ENCODE data around the gene CCDC88C. TPM values are rescaled to one million over a fixed set of nuclear protein-coding genes. Genes with fewer than 3 reads are reported as not detected.

Gene CCDC88C
- polyA plus RNA-seq, 2 of the 4 experiments (the other 2 are of a cell fraction), result 2.9 to 3.7 TPM

GRCh38 chr14:91418387-91419043 is 895 bp upstream of the CCDC88C start (continued):
- no peak for TF ChIP-seq BHLHE40 (IDR thresholded peaks at IDR 0.05; ENCODE audit: low read depth, low read length)
- TF ChIP-seq HDAC2 (IDR thresholded peaks at IDR 0.05), result no peak
- TF ChIP-seq RAD21 (conservative IDR thresholded peaks at IDR 0.05 in 1 of 2, IDR thresholded peaks at IDR 0.05 in 1 of 2), result peak; percentile 74 to 77
- TF ChIP-seq PHF8 (IDR thresholded peaks at IDR 0.05; ENCODE audit: borderline replicate concordance, low read depth), result 0 out of 2 replicates have a peak, but pooled peaks have one; percentile 46
- no peak for TF ChIP-seq JUNB (IDR thresholded peaks at IDR 0.05)
- no peak for TF ChIP-seq PBX3 (IDR thresholded peaks at IDR 0.05)
- peak; percentile 90; the same call in 1 of the 2 replicates for TF ChIP-seq CHD4 (IDR thresholded peaks at IDR 0.05; ENCODE audit: borderline replicate concordance)
- no peak for TF ChIP-seq FOSL2 (IDR thresholded peaks at IDR 0.05)
- TF ChIP-seq FOSL2 (CRISPR knock-in tag; IDR thresholded peaks at IDR 0.05), result no peak
- peak; percentile 74 for TF ChIP-seq SMC3 (IDR thresholded peaks at IDR 0.05)
- TF ChIP-seq MAFK (IDR thresholded peaks at IDR 0.05; ENCODE audit: partially characterized antibody), result no peak
- no peak for TF ChIP-seq BCL3 (IDR thresholded peaks at IDR 0.05)
- no peak for TF ChIP-seq KDM5A (IDR thresholded peaks at IDR 0.05)

GRCh38 chr14:91417983-91418386 is 365 bp upstream of the CCDC88C start:
- peak overlapping the region; percentile 58 for H3K4me3 ChIP-seq
- POLR2A ChIA-PET, result interaction anchor here (1.1 to 2.2 kb wide), 2 partner anchors 91 to 94 kb away, joined by 5 read pairs; no protein-coding TSS in a partner anchor
- FAIRE-seq, result no peak
- H3K9me3 ChIP-seq, result no peaks in the 10 kb centered on the region
- peak overlapping the region; percentile 87 to 94 for H3K27ac ChIP-seq
- CTCF ChIA-PET, result interaction anchor here (0.6 to 5.6 kb wide), 20 partner anchors 9 to 514 kb away, joined by 3 to 64 read pairs (median 4); no protein-coding TSS in a partner anchor
- 8% methylated on average over 16 of the region's 53 CpGs for WGBS (ENCODE audit: missing lambda C conversion rate)
- ATAC-seq, result peak; percentile 77 to 84
- DNase-seq (ENCODE audit: low read depth in 1 of 2, low spot score in 1 of 2), result peak; percentile 41 to 72
- H3K4me2 ChIP-seq, result peak overlapping the region; percentile 95
- peaks cover 12% of the 10 kb centered on the region for H3K4me1 ChIP-seq
- TF ChIP-seq MAFK (IDR thresholded peaks at IDR 0.05; ENCODE audit: partially characterized antibody) (no peak), TFCP2L1 (CRISPR knock-in tag; IDR thresholded peaks at IDR 0.05) (no peak), E2F6 (IDR thresholded peaks at IDR 0.05; ENCODE audit: borderline replicate concordance, low read depth) (peak; percentile 95), EHF (CRISPR knock-in tag; IDR thresholded peaks at IDR 0.05) (peak; percentile 72), ATOH8 (CRISPR knock-in tag; IDR thresholded peaks at IDR 0.05; ENCODE audit: low read depth) (peak; percentile 92), REST (IDR thresholded peaks at IDR 0.05) (no peak), ZC3H11A (IDR thresholded peaks at IDR 0.05) (no peak), KDM5A (IDR thresholded peaks at IDR 0.05) (no peak), HOXB5 (CRISPR knock-in tag; IDR thresholded peaks at IDR 0.05) (peak; percentile 95; the same call in 1 of the 2 replicates), ZSCAN20 (CRISPR knock-in tag; IDR thresholded peaks at IDR 0.05) (0 out of 2 replicates have a peak, but pooled peaks have one; percentile 41), HOXB13 (CRISPR knock-in tag; IDR thresholded peaks at IDR 0.05; ENCODE audit: low read depth) (peak; percentile 91), MAX (IDR thresholded peaks at IDR 0.05) (peak; percentile 99), CTCF (IDR thresholded peaks at IDR 0.05) (peak; percentile 17; the same call in 2 of the 3 replicates), NFE2L2 (conservative IDR thresholded peaks at IDR 0.05; ENCODE audit: low read length) (no peak), HES2 (IDR thresholded peaks at IDR 0.05) (no peak)

Data from A549 (cell line).